Ishikawa (cell line): ENCODE data around the gene TRIM34.

Experiments used
- CEBPB ChIP-seq: IDR thresholded peaks from 2 replicates; pipeline ENCODE4 v1.6.1; 2012
- EGR1 ChIP-seq: IDR thresholded peaks from 2 replicates; pipeline ENCODE4 v1.6.1; 2012
- ZBTB7A ChIP-seq: IDR thresholded peaks from 2 replicates; pipeline ENCODE4 v1.6.1; 2012; ENCODE audit warnings: low read depth

DNA sequence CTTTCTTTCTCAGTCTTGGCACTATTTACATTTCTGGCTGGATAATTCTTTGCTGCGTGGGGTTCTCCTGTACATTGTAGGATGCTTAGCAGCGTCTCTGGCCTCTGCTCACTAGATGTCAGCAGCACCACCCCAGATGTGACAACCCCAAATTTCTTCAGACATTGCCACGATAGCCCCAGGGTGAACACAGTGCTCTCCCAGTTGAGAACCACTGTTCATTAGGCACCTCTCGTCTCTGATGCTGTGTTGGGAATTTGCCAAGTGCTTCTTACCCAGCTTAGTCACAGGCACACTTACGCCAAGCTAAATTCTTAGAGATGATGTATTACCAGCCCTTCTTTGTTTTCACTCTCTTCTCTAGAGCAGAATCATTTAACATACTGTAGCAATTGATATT lies 19.0 kb upstream of the TRIM34 start:
- TF ChIP-seq ZBTB7A (no peak), EGR1 (no peak), CEBPB (no peak)
